Stimulated activated naive B cell treated with anti-CD40 and anti-IgM and Interleukin-4, amounts not matched to agents 10 μg/mL and 1 μg/mL and 100 μg/mL, for 72 hours (primary cell): ENCODE results near the gene TMEM52B.
"Not testable (repeated sequence)": the region's sequence is repeated elsewhere in the genome, so short reads cannot be mapped to it uniquely, and the experiment has no call there.

Experiments used
- ATAC-seq, 2 donors: fragments of 150-1000 bp; cut with Tn5 transposase; replicated peaks; 2 replicates each; pipeline ENCODE4 v1.10.0; 2021; ENCODE audit warnings: moderate library complexity in 1 of 2
- DNase-seq: peaks from one replicate; pipeline ENCODE4 v3.0.0; 2021
- H3K27ac Mint-ChIP-seq: one replicate; pipeline ENCODE4 v1.8.0; 2022; ENCODE audit warnings: mild to moderate bottlenecking, mixed read lengths
- H3K27me3 Mint-ChIP-seq, 2 donors: one replicate each; pipeline ENCODE4 v1.8.0; 2022; ENCODE audit warnings: mixed read lengths in 2 of 2
- H3K36me3 Mint-ChIP-seq, 2 donors: one replicate each; pipeline ENCODE4 v1.8.0; 2022; ENCODE audit warnings: mixed read lengths in 2 of 2, mild to moderate bottlenecking in 1 of 2
- H3K4me1 Mint-ChIP-seq, 2 donors: one replicate each; pipeline ENCODE4 v1.8.0; 2022; ENCODE audit warnings: mixed read lengths in 2 of 2, mild to moderate bottlenecking in 1 of 2
- H3K4me3 Mint-ChIP-seq, 2 donors: one replicate each; pipeline ENCODE4 v1.8.0; 2022; ENCODE audit warnings: mild to moderate bottlenecking in 2 of 2, mixed read lengths in 2 of 2, moderate library complexity in 1 of 2
- H3K9me3 Mint-ChIP-seq, 2 donors: one replicate each; pipeline ENCODE4 v1.8.0; 2022; ENCODE audit warnings: mixed read lengths in 2 of 2, mild to moderate bottlenecking in 1 of 2

Gene TMEM52B

DNA sequence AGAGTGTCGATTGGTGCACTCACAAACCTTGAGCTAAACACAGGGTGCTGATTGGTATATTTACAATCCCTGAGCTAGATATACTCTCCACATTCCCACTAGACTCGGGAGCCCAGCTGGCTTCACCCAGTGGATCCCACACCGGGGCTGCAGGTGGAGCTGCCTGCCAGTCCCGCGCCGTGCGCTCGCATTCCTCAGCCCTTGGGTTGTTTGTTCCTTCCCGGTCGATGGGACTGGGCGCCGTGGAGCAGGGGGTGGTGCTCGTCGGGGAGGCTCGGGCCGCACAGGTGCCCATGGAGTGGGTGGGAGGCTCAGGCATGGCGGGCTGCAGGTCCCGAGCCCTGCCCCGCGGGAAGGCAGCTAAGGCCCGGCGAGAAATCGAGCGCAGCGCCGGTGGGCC, 46.6 kb downstream of the TMEM52B start:
- Mint-ChIP-seq H3K4me3 (peak overlapping the region in 1 of 2 donors; percentile 67), H3K36me3 (peaks cover 12 to 14% of the 10 kb centered on the region in 2 donors), H3K4me1 (peaks cover 5 to 17% of the 10 kb centered on the region in 2 donors)
- not testable (repeated sequence) for H3K27ac Mint-ChIP-seq, H3K27me3 Mint-ChIP-seq, DNase-seq, ATAC-seq, H3K9me3 Mint-ChIP-seq

DNA sequence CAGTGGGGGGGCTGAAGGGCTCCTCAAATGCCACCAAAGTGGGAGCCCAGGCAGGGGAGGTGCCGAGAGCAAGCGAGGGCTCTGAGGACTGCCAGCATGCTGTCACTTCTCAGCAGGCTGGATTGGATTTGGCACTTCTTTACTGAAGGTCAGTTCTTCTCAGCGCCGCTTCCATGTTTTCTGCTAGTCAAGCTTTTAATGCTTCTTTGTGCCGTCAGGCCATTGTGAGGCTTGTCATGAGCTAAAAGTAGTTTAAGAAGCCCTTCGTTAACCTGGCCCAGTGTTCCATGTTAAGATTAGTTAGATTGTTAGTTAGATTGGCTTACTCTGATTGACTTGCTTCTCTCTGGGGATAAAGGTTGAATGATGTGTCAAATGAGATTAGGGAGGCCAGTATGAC, 47.3 kb downstream of the TMEM52B start:
- H3K27ac Mint-ChIP-seq = no peak overlapping the region
- H3K27me3 Mint-ChIP-seq = no peaks in the 10 kb centered on the region
- H3K4me1 Mint-ChIP-seq = peaks cover 5 to 17% of the 10 kb centered on the region in 2 donors
- DNase-seq (no peak), ATAC-seq (no peak)
- H3K9me3 Mint-ChIP-seq = no peaks in the 10 kb centered on the region
- peak overlapping the region in 1 of 2 donors; percentile 39 for H3K4me3 Mint-ChIP-seq
- H3K36me3 Mint-ChIP-seq = peaks cover 12 to 13% of the 10 kb centered on the region in 2 donors

DNA sequence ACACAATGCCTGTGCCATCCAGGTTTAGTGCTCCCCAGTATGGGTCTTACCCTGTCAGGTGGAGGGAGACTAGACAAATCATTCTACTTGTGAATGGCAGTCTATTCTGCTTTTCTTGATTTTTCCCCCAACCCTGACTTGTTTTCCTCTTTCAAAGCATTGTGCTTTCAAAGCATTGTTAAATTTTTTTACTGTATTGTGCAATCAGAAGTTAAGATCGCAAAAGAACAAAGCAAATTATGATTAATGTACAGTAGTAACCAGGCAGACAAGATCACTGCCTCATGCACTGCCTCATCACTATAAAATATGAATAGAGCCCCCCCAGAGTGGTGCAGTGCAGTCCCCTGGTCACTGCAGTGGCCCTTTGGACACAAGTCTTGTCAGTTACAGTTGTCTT, 47.9 kb downstream of the TMEM52B start:
- no peaks in the 10 kb centered on the region for H3K9me3 Mint-ChIP-seq
- peaks cover 5 to 17% of the 10 kb centered on the region in 2 donors for H3K4me1 Mint-ChIP-seq
- no peak for DNase-seq
- H3K27me3 Mint-ChIP-seq = no peaks in the 10 kb centered on the region
- peaks cover 8 to 10% of the 10 kb centered on the region in 2 donors for H3K36me3 Mint-ChIP-seq
- no peak for ATAC-seq
- H3K4me3 Mint-ChIP-seq = no peak overlapping the region
- H3K27ac Mint-ChIP-seq = no peak overlapping the region

DNA sequence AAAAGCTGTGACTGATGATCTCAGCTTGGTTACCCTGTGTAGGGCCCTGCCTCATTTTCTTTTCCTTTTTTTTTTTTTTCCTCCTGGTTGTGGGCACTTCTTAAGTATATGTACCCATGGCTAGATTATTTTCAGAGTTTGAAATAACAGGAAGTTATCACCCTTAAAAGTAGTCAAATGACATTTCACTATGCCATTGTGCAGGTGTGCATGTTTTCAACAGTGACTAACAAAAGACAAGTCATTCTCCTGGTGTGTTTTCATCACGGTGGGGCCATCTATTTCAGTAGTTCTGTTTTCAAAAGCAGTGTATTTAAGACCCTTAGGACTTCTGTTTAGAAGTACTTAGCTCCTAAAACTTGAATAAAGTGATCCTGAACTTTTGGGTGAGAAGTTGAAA, 48.8 kb downstream of the TMEM52B start:
- no peak overlapping the region for H3K4me3 Mint-ChIP-seq
- no peaks in the 10 kb centered on the region for H3K9me3 Mint-ChIP-seq
- peak; percentile 69 to 72 for ATAC-seq
- H3K27ac Mint-ChIP-seq = no peak overlapping the region
- peaks cover 3 to 6% of the 10 kb centered on the region in 2 donors for H3K36me3 Mint-ChIP-seq
- H3K27me3 Mint-ChIP-seq = no peaks in the 10 kb centered on the region
- DNase-seq = no peak
- H3K4me1 Mint-ChIP-seq = peaks cover 5 to 17% of the 10 kb centered on the region in 2 donors

DNA sequence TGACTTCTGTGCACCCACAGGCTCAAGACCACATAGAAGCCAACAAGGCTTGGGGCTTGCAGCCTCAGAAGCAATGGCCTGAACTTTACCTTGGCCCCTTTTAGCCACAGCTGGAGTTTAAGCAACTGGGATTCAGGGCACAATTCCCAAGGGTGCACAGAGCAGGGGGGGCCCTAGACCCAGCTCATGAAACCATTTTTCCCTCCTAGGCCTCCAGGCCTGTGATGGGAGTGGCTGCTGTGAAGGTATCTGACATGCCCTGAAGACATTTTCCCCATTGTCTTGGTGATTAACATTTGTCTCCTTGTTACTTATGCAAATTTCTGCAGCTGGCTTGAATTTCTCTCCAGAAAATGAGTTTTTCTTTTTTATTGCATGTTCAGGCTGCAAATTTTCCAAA, 55.7 kb downstream of the TMEM52B start:
- Mint-ChIP-seq H3K36me3 (peaks cover 0 to 13% of the 10 kb centered on the region in 2 donors), H3K4me1 (peaks cover 1 to 9% of the 10 kb centered on the region in 2 donors), H3K9me3 (peaks cover 11 to 12% of the 10 kb centered on the region in 2 donors), H3K27me3 (peaks cover 5 to 13% of the 10 kb centered on the region in 2 donors), H3K4me3 (no peak overlapping the region), H3K27ac (no peak overlapping the region)
- ATAC-seq (no peak), DNase-seq (no peak)

DNA sequence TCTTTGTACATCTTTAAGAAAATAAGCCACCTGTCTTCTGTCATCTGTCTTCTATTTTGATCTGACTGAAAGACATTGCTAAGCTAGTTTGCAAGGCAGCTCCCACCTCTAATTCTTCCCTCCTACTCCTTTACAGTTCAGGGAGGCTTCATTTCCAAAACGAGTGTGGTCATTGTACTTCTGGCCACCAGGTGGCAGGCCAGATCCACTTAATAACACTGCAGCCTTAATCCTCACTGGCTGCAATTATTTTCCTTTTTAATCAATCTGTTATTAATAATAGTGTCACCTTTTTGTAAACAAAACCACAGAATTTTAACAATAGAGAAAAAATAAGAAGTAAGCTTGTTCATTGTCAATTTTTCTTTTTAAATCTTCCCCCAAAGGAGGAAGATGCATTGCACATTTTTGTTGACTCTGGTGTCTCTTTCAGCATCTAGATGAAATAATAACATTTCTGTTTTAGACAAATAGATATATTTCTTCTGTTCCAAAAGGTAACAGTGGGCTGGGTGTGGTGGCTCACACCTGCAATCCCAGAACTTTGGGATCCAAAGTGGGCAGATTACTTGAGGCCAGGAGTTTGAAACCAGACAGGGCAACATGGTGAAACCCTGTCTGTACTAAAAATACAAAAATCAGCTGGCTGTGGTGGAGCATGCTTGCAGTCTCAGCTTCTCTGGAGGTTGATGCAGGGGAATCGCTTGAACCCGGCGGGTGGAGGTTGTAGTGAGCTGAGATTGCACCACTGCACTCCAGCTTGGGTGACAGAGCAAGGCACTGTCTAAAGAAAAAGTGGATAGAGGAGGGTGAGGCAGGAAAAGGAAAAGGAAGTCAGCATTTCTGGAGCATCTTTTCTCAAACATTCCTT, 57.2 kb downstream of the TMEM52B start:
- DNase-seq (no peak), ATAC-seq (peak; percentile 67 to 69)
- H3K36me3 Mint-ChIP-seq = peaks cover 0 to 13% of the 10 kb centered on the region in 2 donors
- H3K27ac Mint-ChIP-seq = no peak overlapping the region
- no peak overlapping the region for H3K4me3 Mint-ChIP-seq
- peaks cover 11 to 12% of the 10 kb centered on the region in 2 donors for H3K9me3 Mint-ChIP-seq
- H3K27me3 Mint-ChIP-seq = peaks cover 5 to 15% of the 10 kb centered on the region in 2 donors
- H3K4me1 Mint-ChIP-seq = peaks cover 1 to 9% of the 10 kb centered on the region in 2 donors

DNA sequence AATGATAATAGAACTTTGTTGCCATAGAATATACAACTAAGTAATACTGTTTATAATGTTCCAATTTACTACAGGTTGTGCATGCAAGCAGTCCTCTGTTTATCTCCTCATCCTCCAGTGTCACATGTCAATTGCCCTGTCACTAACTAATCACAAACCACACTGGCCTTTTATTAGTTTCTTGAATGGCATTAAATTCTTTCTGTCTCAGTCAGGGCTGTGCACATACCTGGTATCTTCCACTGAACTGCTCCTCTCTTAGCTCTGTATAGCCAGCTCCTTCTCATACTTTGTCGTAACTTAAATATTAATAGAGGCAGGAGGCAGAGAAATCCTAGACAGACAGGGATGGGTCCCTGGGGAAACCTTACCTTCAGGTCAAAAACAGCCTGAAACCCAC, 57.9 kb downstream of the TMEM52B start:
- DNase-seq (no peak), ATAC-seq (no peak)
- H3K4me3 Mint-ChIP-seq = no peak overlapping the region
- no peak overlapping the region for H3K27ac Mint-ChIP-seq
- peaks cover 1 to 9% of the 10 kb centered on the region in 2 donors for H3K4me1 Mint-ChIP-seq
- H3K36me3 Mint-ChIP-seq = peaks cover 0 to 13% of the 10 kb centered on the region in 2 donors
- H3K27me3 Mint-ChIP-seq = peaks cover 5 to 15% of the 10 kb centered on the region in 2 donors
- H3K9me3 Mint-ChIP-seq = peaks cover 11 to 12% of the 10 kb centered on the region in 2 donors

DNA sequence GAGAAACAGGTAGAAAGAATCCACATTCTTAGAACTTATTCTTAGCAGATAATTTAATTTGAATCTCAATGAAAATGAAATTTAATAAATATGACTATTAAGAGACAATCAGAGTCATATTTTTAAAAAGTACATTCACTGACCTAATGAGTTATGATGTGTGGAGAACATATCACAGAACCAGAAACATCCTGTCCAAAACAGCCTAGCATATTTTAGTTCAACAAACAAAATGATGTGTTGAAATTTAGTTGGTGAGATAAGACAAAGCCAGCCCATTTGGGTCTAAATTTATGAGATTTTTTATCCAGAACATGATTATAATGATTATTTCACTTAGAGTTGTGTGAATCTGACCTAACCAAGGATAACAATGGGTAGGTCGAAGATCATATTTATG, 59.7 kb downstream of the TMEM52B start:
- H3K4me3 Mint-ChIP-seq = no peak overlapping the region
- ATAC-seq (no peak), DNase-seq (no peak)

DNA sequence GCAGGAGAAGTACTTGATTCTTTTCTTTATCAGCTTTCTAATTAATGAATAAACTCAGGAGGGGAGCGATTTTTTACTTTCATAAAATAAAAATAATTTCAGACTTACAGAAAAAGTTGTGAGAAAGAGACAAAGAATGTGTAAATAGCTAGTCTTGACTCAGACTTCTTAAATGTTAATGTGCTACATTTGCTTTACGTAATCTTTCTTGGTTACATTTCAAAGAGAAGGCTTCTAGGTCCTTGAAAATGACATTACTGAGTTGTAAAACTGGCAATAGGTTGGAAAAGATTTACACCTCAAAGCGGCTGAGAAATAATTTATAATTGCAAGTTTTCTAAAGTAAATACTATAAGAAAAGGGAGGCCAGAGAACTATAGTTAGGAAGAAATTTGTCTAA, 62.5 kb downstream of the TMEM52B start:
- H3K27me3 Mint-ChIP-seq = peaks cover 14 to 15% of the 10 kb centered on the region in 2 donors
- no peaks in the 10 kb centered on the region for H3K9me3 Mint-ChIP-seq
- H3K36me3 Mint-ChIP-seq = no peaks in the 10 kb centered on the region
- no peak for DNase-seq
- no peak overlapping the region for H3K27ac Mint-ChIP-seq
- no peak overlapping the region for H3K4me3 Mint-ChIP-seq
- peaks cover 10 to 23% of the 10 kb centered on the region in 2 donors for H3K4me1 Mint-ChIP-seq
- no peak for ATAC-seq

More for the DNA sequence above, 59.7 kb downstream of the TMEM52B start:
- Mint-ChIP-seq H3K36me3 (peaks cover 0 to 13% of the 10 kb centered on the region in 2 donors), H3K9me3 (peaks cover 11% of the 10 kb centered on the region in 2 donors), H3K27me3 (peaks cover 14 to 15% of the 10 kb centered on the region in 2 donors), H3K4me1 (peaks cover 6 to 18% of the 10 kb centered on the region in 2 donors), H3K27ac (no peak overlapping the region)
